CD4-positive, alpha-beta T cell (primary cell): ENCODE measurements around the gene ZDHHC1. TPM values are rescaled to one million over a fixed set of nuclear protein-coding genes. Genes with fewer than 3 reads are reported as not detected.

Experiments used
- ATAC-seq: fragments of 200-7000 bp; cut with Tn5 transposase; one replicate; pipeline ENCODE4 v1.10.0; 2022; ENCODE audit warnings: mild to moderate bottlenecking; ENCODE audit not compliant: poor library complexity
- CTCF ChIA-PET: fragments of 350-600 bp; sonication (Branson Sonifier 250); formaldehyde crosslinking; loops from one replicate; lab custom pipeline; 2021; ENCODE audit warnings: antibody characterized with exemption, inconsistent platforms; lab: Charles Lee
- POLR2A ChIA-PET: fragments of 350-600 bp; sonication (Branson Sonifier 250); formaldehyde crosslinking; loops from one replicate; lab custom pipeline; 2021; ENCODE audit warnings: antibody characterized with exemption, inconsistent platforms; lab: Charles Lee
- DNase-seq, 14 experiments: peaks; one replicate each; pipeline ENCODE4 v3.0.0-alpha.2; 2013 to 2020; ENCODE audit warnings: mixed read lengths in 2 of 14
- H3K27ac ChIP-seq, 2 donors: one replicate each; pipeline versions ENCODE4 v1.5.1 to v1.7.0; 2013; ENCODE audit warnings: low read length in 2 of 2, low read depth in 1 of 2, mild to moderate bottlenecking in 1 of 2
- H3K27me3 ChIP-seq, 2 experiments: 1 replicate in 1 of 2; 2 replicates in 1 of 2; pipeline versions ENCODE4 v1.6.1 to v1.7.0; 2013; ENCODE audit warnings: low read length in 2 of 2, control low read depth in 1 of 2, mild to moderate bottlenecking in 1 of 2, moderate library complexity in 1 of 2; ENCODE audit not compliant: insufficient read depth in 2 of 2, control insufficient read depth in 1 of 2
- H3K36me3 ChIP-seq: one replicate; pipeline ENCODE4 v1.6.1; 2013; ENCODE audit warnings: low read length, control low read depth; ENCODE audit not compliant: insufficient read depth
- H3K4me1 ChIP-seq: one replicate; pipeline ENCODE4 v1.6.1; 2013; ENCODE audit warnings: low read length, control low read depth; ENCODE audit not compliant: insufficient read depth
- H3K4me3 ChIP-seq: one replicate; pipeline ENCODE4 v1.5.1; 2013; ENCODE audit warnings: mild to moderate bottlenecking, low read length, moderate library complexity
- H3K9me3 ChIP-seq, 2 experiments: 1 replicate in 1 of 2; 2 replicates in 1 of 2; pipeline versions ENCODE4 v1.6.1 to v1.7.0; 2013; ENCODE audit warnings: low read length in 2 of 2, mild to moderate bottlenecking in 2 of 2, control low read depth in 1 of 2, moderate library complexity in 1 of 2; ENCODE audit not compliant: control insufficient read depth in 1 of 2, insufficient read depth in 1 of 2
- H3K27ac Mint-ChIP-seq: one replicate; pipeline ENCODE4 v1.8.0; 2020; ENCODE audit warnings: mixed read lengths
- H3K27me3 Mint-ChIP-seq: one replicate; pipeline ENCODE4 v1.8.0; 2021; ENCODE audit warnings: mixed read lengths
- H3K36me3 Mint-ChIP-seq: one replicate; pipeline ENCODE4 v1.8.0; 2021; ENCODE audit warnings: low read depth, mixed read lengths
- H3K4me1 Mint-ChIP-seq: one replicate; pipeline ENCODE4 v1.8.0; 2021; ENCODE audit warnings: low read depth, mixed read lengths
- H3K4me3 Mint-ChIP-seq: one replicate; pipeline ENCODE4 v1.8.0; 2020; ENCODE audit warnings: mild to moderate bottlenecking, mixed read lengths
- H3K9me3 Mint-ChIP-seq: one replicate; pipeline ENCODE4 v1.8.0; 2020; ENCODE audit warnings: mixed read lengths
- CTCF ChIP-seq: fragments of 200-600 bp; IDR thresholded peaks from one replicate; pipeline ENCODE4 v1.8.0; 2022; ENCODE audit warnings: antibody characterized with exemption, mild to moderate bottlenecking
- intact Hi-C, 2 experiments: fragments of 100-400 bp; cut with DNase I in 1 of 2; cut with micrococcal nuclease in 1 of 2; formaldehyde crosslinking; loops; one replicate each; pipeline versions ENCODE4 v1.15.1 to v1.9.0; 2023 to 2025; cut with DNase I, micrococcal nuclease
- total RNA-seq, 174 experiments: library from RNA in 2 of 174; stranded (reverse) in 2 of 174; gene quantifications; one replicate each; pipeline ENCODE4 v1.2.3 and lab custom pipeline; 2021 to 2026

Gene ZDHHC1
- total RNA-seq, 2 experiments from 2014 or later, result 0.22 TPM; not detected in 1

GRCh38 chr16:67459066-67459860, 43.0 kb upstream of the ZDHHC1 start:
- Mint-ChIP-seq H3K27ac (no peak overlapping the region), H3K4me3 (no peak overlapping the region), H3K27me3 (no peaks in the 10 kb centered on the region), H3K9me3 (no peaks in the 10 kb centered on the region), H3K4me1 (peaks cover 32% of the 10 kb centered on the region), H3K36me3 (peaks cover 16% of the 10 kb centered on the region)
- no peaks in the 10 kb centered on the region for H3K27me3 ChIP-seq
- DNase-seq (no peak), ATAC-seq (no peak)
- no peak overlapping the region for H3K27ac ChIP-seq
- ChIA-PET CTCF (no interaction called here), POLR2A (no interaction called here)
- H3K4me3 ChIP-seq, result no peak overlapping the region
- intact Hi-C loops, result loop anchor here in 1 of 2 experiments (10.0 kb wide), 1 partner anchor 314 kb away; no protein-coding TSS in a partner anchor
- no peak for TF ChIP-seq CTCF
- H3K9me3 ChIP-seq, result no peaks in the 10 kb centered on the region
- H3K4me1 ChIP-seq, result peaks cover 14% of the 10 kb centered on the region
- H3K36me3 ChIP-seq, result peaks cover 46% of the 10 kb centered on the region

GRCh38 chr16:67458121-67458641, 41.9 kb upstream of the ZDHHC1 start:
- Histone ChIP-seq H3K4me1 (peaks cover 14% of the 10 kb centered on the region), H3K4me3 (no peak overlapping the region), H3K27ac (no peak overlapping the region), H3K27me3 (no peaks in the 10 kb centered on the region), H3K9me3 (no peaks in the 10 kb centered on the region), H3K36me3 (peaks cover 48% of the 10 kb centered on the region)
- H3K27me3 Mint-ChIP-seq, result no peaks in the 10 kb centered on the region
- no peak overlapping the region for H3K4me3 Mint-ChIP-seq
- intact Hi-C loops, result loop anchor here in 1 of 2 experiments (10.0 kb wide), 1 partner anchor 313 kb away; no protein-coding TSS in a partner anchor
- ATAC-seq (no peak), DNase-seq (no peak)
- no peaks in the 10 kb centered on the region for H3K9me3 Mint-ChIP-seq
- CTCF ChIA-PET, result no interaction called here
- no peak for TF ChIP-seq CTCF
- H3K36me3 Mint-ChIP-seq, result peaks cover 27% of the 10 kb centered on the region
- POLR2A ChIA-PET, result no interaction called here
- H3K4me1 Mint-ChIP-seq, result peaks cover 25% of the 10 kb centered on the region
- no peak overlapping the region for H3K27ac Mint-ChIP-seq

- ATAC-seq (no peak), DNase-seq (no peak)
- Mint-ChIP-seq H3K4me1 (peaks cover 22% of the 10 kb centered on the region), H3K4me3 (no peak overlapping the region), H3K9me3 (no peaks in the 10 kb centered on the region), H3K27me3 (no peaks in the 10 kb centered on the region), H3K36me3 (peaks cover 33% of the 10 kb centered on the region), H3K27ac (no peak overlapping the region)
- TF ChIP-seq CTCF, result no peak
- CTCF ChIA-PET, result no interaction called here
- Histone ChIP-seq H3K9me3 (no peaks in the 10 kb centered on the region), H3K27ac (no peak overlapping the region), H3K4me3 (no peak overlapping the region), H3K36me3 (peaks cover 51% of the 10 kb centered on the region), H3K4me1 (peaks cover 14% of the 10 kb centered on the region), H3K27me3 (no peaks in the 10 kb centered on the region)
- intact Hi-C loops, result loop anchor here in 1 of 2 experiments (10.0 kb wide), 1 partner anchor 313 kb away; no protein-coding TSS in a partner anchor
- POLR2A ChIA-PET, result no interaction called here
Measured at GRCh38 chr16:67457611-67458010, 41.3 kb upstream of the ZDHHC1 start.
